ENCODE results near the gene TOPORS. TPM values are rescaled to one million over a fixed set of nuclear protein-coding genes. Genes with fewer than 3 reads are reported as not detected.

TOPORS gene
- total RNA-seq, 2 experiments from 2014 or later: 16.2 to 17.4 TPM

DNA sequence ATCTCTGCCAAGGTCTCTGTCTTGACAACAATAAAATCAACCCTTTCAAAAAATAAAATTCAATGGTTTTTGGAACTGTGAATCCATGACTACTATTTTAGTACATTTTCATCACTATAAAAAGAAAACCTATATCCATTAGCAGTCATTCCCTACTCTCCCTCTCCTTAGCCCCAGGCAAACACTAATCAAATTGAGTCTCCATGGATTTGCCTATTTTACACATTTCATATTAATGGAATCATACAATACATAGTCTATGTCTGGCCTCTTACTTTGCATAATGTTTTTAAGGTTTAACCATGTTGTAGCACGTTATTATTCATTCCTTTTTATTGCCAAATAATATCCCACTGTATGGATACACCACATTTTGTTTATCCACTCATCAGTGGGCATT is 50.5 kb downstream of the TOPORS start:
- Histone ChIP-seq H3K36me3 (ENCODE audit: insufficient read depth, low read length) (no peaks in the 10 kb centered on the region), H2AFZ (ENCODE audit: low read length) (no peak overlapping the region), H3K27ac (ENCODE audit: low read depth, low read length, poor library complexity, severe bottlenecking) (no peak overlapping the region), H3K4me1 (ENCODE audit: insufficient read depth, low read length, poor library complexity, severe bottlenecking) (no peaks in the 10 kb centered on the region), H3K4me2 (ENCODE audit: low read length) (no peak overlapping the region), H3K9me2 (ENCODE audit: insufficient read depth, low read length) (no peaks in the 10 kb centered on the region), H3K9me3 (ENCODE audit: low read length) (no peaks in the 10 kb centered on the region), H4K20me1 (ENCODE audit: insufficient read depth, low read length) (no peaks in the 10 kb centered on the region), H3K79me2 (ENCODE audit: insufficient read depth, low read depth, low read length) (no peaks in the 10 kb centered on the region), H3K4me3 (ENCODE audit: low read depth, low read length, poor library complexity, severe bottlenecking) (no peak overlapping the region)
- no peak for DNase-seq (ENCODE audit: low spot score)
- CTCF ChIA-PET (ENCODE audit: unreplicated experiment): no interaction called here
- POLR2A ChIA-PET: no interaction called here
- BruUV-seq (replicated peaks): no TSS peak
- intact Hi-C loops (cut with micrococcal nuclease; ENCODE audit: unreplicated experiment): no loop called here
- TF ChIP-seq EZH2phosphoT487 (IDR thresholded peaks at IDR 0.05; ENCODE audit: borderline replicate concordance, low read depth, low read length): no peak
- TF ChIP-seq, protein P1, sequence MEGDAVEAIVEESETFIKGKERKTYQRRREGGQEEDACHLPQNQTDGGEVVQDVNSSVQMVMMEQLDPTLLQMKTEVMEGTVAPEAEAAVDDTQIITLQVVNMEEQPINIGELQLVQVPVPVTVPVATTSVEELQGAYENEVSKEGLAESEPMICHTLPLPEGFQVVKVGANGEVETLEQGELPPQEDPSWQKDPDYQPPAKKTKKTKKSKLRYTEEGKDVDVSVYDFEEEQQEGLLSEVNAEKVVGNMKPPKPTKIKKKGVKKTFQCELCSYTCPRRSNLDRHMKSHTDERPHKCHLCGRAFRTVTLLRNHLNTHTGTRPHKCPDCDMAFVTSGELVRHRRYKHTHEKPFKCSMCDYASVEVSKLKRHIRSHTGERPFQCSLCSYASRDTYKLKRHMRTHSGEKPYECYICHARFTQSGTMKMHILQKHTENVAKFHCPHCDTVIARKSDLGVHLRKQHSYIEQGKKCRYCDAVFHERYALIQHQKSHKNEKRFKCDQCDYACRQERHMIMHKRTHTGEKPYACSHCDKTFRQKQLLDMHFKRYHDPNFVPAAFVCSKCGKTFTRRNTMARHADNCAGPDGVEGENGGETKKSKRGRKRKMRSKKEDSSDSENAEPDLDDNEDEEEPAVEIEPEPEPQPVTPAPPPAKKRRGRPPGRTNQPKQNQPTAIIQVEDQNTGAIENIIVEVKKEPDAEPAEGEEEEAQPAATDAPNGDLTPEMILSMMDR (conservative IDR thresholded peaks at IDR 0.05; ENCODE audit: low read length): no peak

DNA sequence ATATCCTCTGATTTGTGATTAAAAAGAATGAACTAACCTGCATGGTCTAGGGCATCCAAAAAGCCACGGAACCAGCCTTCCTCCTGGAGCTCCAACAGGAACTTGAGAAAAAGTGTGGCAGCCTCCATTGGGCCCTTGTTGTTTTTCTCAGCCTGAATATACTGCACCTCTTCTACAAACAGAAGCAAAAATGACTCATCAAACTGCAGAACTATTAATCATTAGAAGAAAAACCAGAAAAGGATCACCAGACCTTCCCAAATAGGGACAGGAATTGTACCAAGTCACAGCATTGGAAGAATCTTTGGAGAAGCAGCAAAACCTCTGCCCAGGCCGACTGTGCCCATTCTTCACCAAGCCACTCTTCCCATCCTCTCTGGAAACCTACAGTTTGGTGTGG is 51.6 kb downstream of the TOPORS start:
- no TSS peak for BruUV-seq (replicated peaks)
- Histone ChIP-seq H3K27ac (ENCODE audit: low read depth, low read length, poor library complexity, severe bottlenecking) (no peak overlapping the region), H3K4me2 (ENCODE audit: low read length) (no peak overlapping the region), H3K9me3 (ENCODE audit: low read length) (no peaks in the 10 kb centered on the region), H3K79me2 (ENCODE audit: insufficient read depth, low read depth, low read length) (no peaks in the 10 kb centered on the region), H3K36me3 (ENCODE audit: insufficient read depth, low read length) (no peaks in the 10 kb centered on the region), H2AFZ (ENCODE audit: low read length) (no peak overlapping the region), H4K20me1 (ENCODE audit: insufficient read depth, low read length) (no peaks in the 10 kb centered on the region), H3K4me1 (ENCODE audit: insufficient read depth, low read length, poor library complexity, severe bottlenecking) (no peaks in the 10 kb centered on the region), H3K9me2 (ENCODE audit: insufficient read depth, low read length) (no peaks in the 10 kb centered on the region), H3K4me3 (ENCODE audit: low read depth, low read length, poor library complexity, severe bottlenecking) (no peak overlapping the region)
- POLR2A ChIA-PET: no interaction called here
- no peak for DNase-seq (ENCODE audit: low spot score)
- TF ChIP-seq, protein P1 (conservative IDR thresholded peaks at IDR 0.05; ENCODE audit: low read length): no peak
- TF ChIP-seq EZH2phosphoT487 (IDR thresholded peaks at IDR 0.05; ENCODE audit: borderline replicate concordance, low read depth, low read length): no peak
- CTCF ChIA-PET (ENCODE audit: unreplicated experiment): no interaction called here
- intact Hi-C loops (cut with micrococcal nuclease; ENCODE audit: unreplicated experiment): no loop called here

DNA sequence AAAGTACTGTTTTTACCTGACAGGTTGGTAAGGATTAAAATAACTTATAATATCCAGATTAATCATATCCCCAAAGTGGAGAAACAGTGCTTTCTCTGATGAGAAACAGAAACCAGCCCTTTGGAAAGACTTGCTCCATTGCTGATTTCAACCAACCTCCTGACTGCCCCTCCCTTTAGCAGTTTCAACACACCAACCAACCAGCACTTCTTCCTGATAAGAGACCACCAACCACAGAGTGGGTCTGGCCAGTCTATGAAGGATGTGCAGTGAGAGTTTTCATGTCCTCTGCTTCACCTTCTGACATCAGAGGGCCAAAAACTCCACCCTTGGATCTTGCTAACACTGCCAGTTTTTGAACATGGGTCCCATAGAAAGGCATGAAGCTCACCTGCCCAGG is 54.5 kb downstream of the TOPORS start:
- H4K20me1 ChIP-seq (ENCODE audit: insufficient read depth, low read length): no peaks in the 10 kb centered on the region
- no peaks in the 10 kb centered on the region for H3K36me3 ChIP-seq (ENCODE audit: insufficient read depth, low read length)
- H3K4me3 ChIP-seq (ENCODE audit: low read depth, low read length, poor library complexity, severe bottlenecking): no peak overlapping the region
- H3K79me2 ChIP-seq (ENCODE audit: insufficient read depth, low read depth, low read length): no peaks in the 10 kb centered on the region
- no peak overlapping the region for H3K27ac ChIP-seq (ENCODE audit: low read depth, low read length, poor library complexity, severe bottlenecking)
- ChIA-PET POLR2A (no interaction called here), CTCF (ENCODE audit: unreplicated experiment) (no interaction called here)
- H3K9me2 ChIP-seq (ENCODE audit: insufficient read depth, low read length): no peaks in the 10 kb centered on the region
- no peak for DNase-seq (ENCODE audit: low spot score)
- no peak overlapping the region for H2AFZ ChIP-seq (ENCODE audit: low read length)
- no peaks in the 10 kb centered on the region for H3K9me3 ChIP-seq (ENCODE audit: low read length)
- BruUV-seq (replicated peaks): no TSS peak
- H3K4me2 ChIP-seq (ENCODE audit: low read length): no peak overlapping the region
- intact Hi-C loops (cut with micrococcal nuclease; ENCODE audit: unreplicated experiment): no loop called here
- TF ChIP-seq EZH2phosphoT487 (IDR thresholded peaks at IDR 0.05; ENCODE audit: borderline replicate concordance, low read depth, low read length): no peak
- TF ChIP-seq, protein P1 (conservative IDR thresholded peaks at IDR 0.05; ENCODE audit: low read length): no peak
- no peaks in the 10 kb centered on the region for H3K4me1 ChIP-seq (ENCODE audit: insufficient read depth, low read length, poor library complexity, severe bottlenecking)

Measured in OCI-LY7 (cell line).